ENCODE data around the gene COPE.
"Not testable (repeated sequence)": the region's sequence is repeated elsewhere in the genome, so short reads cannot be mapped to it uniquely, and the experiment has no call there.

Gene COPE

GRCh38 chr19:18942692-18943091 lies 23.5 kb upstream of the COPE start:
- in situ Hi-C loops (cut with HindIII; ENCODE audit: low pct_ligation_motif_present, low pct_unique_long_range_greater_than_20kb, low sequenced_read_pairs): no loop called here
- no peak for DNase-seq

GRCh38 chr19:18941628-18942354 lies 22.6 kb upstream of the COPE start:
- in situ Hi-C loops (cut with HindIII; ENCODE audit: low pct_ligation_motif_present, low pct_unique_long_range_greater_than_20kb, low sequenced_read_pairs): no loop called here
- no peak for DNase-seq

GRCh38 chr19:18940769-18941627 lies 21.8 kb upstream of the COPE start, which contains the start of gene HOMER3:
Gene HOMER3, minus strand, starts transcription at chr19:18941217. Its CDS starts 2,235 bp downstream, at chr19:18938982.
- in situ Hi-C loops (cut with HindIII; ENCODE audit: low pct_ligation_motif_present, low pct_unique_long_range_greater_than_20kb, low sequenced_read_pairs): no loop called here
- DNase-seq: peak; percentile 63

GRCh38 chr19:18939922-18940768 lies 21.0 kb upstream of the COPE start:
- peak; percentile 64 for DNase-seq
- in situ Hi-C loops (cut with HindIII; ENCODE audit: low pct_ligation_motif_present, low pct_unique_long_range_greater_than_20kb, low sequenced_read_pairs): no loop called here

- in situ Hi-C loops (cut with HindIII; ENCODE audit: low pct_ligation_motif_present, low pct_unique_long_range_greater_than_20kb, low sequenced_read_pairs): no loop called here
- no peak for DNase-seq
Measured at GRCh38 chr19:18939163-18939562, 20.0 kb upstream of the COPE start.

- in situ Hi-C loops (cut with HindIII; ENCODE audit: low pct_ligation_motif_present, low pct_unique_long_range_greater_than_20kb, low sequenced_read_pairs): no loop called here
- DNase-seq: no peak
Measured at GRCh38 chr19:18933297-18933696, 14.1 kb upstream of the COPE start.

GRCh38 chr19:18932216-18932841 lies 13.1 kb upstream of the COPE start:
- peak; percentile 35 for DNase-seq
- in situ Hi-C loops (cut with HindIII; ENCODE audit: low pct_ligation_motif_present, low pct_unique_long_range_greater_than_20kb, low sequenced_read_pairs): no loop called here

GRCh38 chr19:18931316-18932162 lies 12.4 kb upstream of the COPE start:
- no peak for DNase-seq
- in situ Hi-C loops (cut with HindIII; ENCODE audit: low pct_ligation_motif_present, low pct_unique_long_range_greater_than_20kb, low sequenced_read_pairs): no loop called here

GRCh38 chr19:18929311-18929710 lies 10.1 kb upstream of the COPE start:
- in situ Hi-C loops (cut with HindIII; ENCODE audit: low pct_ligation_motif_present, low pct_unique_long_range_greater_than_20kb, low sequenced_read_pairs): no loop called here
- no peak for DNase-seq

- in situ Hi-C loops (cut with HindIII; ENCODE audit: low pct_ligation_motif_present, low pct_unique_long_range_greater_than_20kb, low sequenced_read_pairs): no loop called here
- DNase-seq: no peak
Measured at GRCh38 chr19:18928018-18928805, 9.0 kb upstream of the COPE start.

GRCh38 chr19:18924684-18925213 lies 5.6 kb upstream of the COPE start:
- in situ Hi-C loops (cut with HindIII; ENCODE audit: low pct_ligation_motif_present, low pct_unique_long_range_greater_than_20kb, low sequenced_read_pairs): no loop called here
- no peak for DNase-seq

- in situ Hi-C loops (cut with HindIII; ENCODE audit: low pct_ligation_motif_present, low pct_unique_long_range_greater_than_20kb, low sequenced_read_pairs): no loop called here
Measured at GRCh38 chr19:18922228-18922985, 3.2 kb upstream of the COPE start.

GRCh38 chr19:18921593-18921992 lies 2.4 kb upstream of the COPE start:
- no peak for DNase-seq
- in situ Hi-C loops (cut with HindIII; ENCODE audit: low pct_ligation_motif_present, low pct_unique_long_range_greater_than_20kb, low sequenced_read_pairs): no loop called here

More at GRCh38 chr19:18922228-18922985, 3.2 kb upstream of the COPE start:
- DNase-seq: no peak

GRCh38 chr19:18920400-18920799 lies 1.2 kb upstream of the COPE start:
- no peak for DNase-seq
- in situ Hi-C loops (cut with HindIII; ENCODE audit: low pct_ligation_motif_present, low pct_unique_long_range_greater_than_20kb, low sequenced_read_pairs): no loop called here

- in situ Hi-C loops (cut with HindIII; ENCODE audit: low pct_ligation_motif_present, low pct_unique_long_range_greater_than_20kb, low sequenced_read_pairs): no loop called here
- DNase-seq: no peak
Measured at GRCh38 chr19:18919900-18920214, 670 bp upstream of the COPE start.

GRCh38 chr19:18917593-18917992 lies 1.6 kb downstream of the COPE start:
- in situ Hi-C loops (cut with HindIII; ENCODE audit: low pct_ligation_motif_present, low pct_unique_long_range_greater_than_20kb, low sequenced_read_pairs); DNase-seq: not testable (repeated sequence)

Measured in ACHN (cell line).